Renal cortical epithelial cell (primary cell): ENCODE data around the gene CFDP1. TPM values are rescaled to one million over a fixed set of nuclear protein-coding genes. Genes with fewer than 3 reads are reported as not detected.

Source experiments
- DNase-seq: peaks from one replicate; pipeline ENCODE4 v3.0.0-alpha.2; 2011; ENCODE audit warnings: low read depth
- total RNA-seq: library from RNA; depleted of rRNA; stranded (reverse); fragments of >200 nt; gene quantifications from 2 replicates; pipeline ENCODE4 v1.2.3, GENCODE V29; 2014

Gene CFDP1
- total RNA-seq, 1 donor from 2014 or later, result 96.2 TPM

- DNase-seq, result no peak
Measured at GRCh38 chr16:75265911-75266701, 167.2 kb downstream of the CFDP1 start.

- DNase-seq, result no peak
Measured at GRCh38 chr16:75264999-75265910, 168.0 kb downstream of the CFDP1 start.

GRCh38 chr16:75264457-75264998, 168.8 kb downstream of the CFDP1 start:
- no peak for DNase-seq

- DNase-seq, result no peak
Measured at GRCh38 chr16:75263963-75264445, 169.3 kb downstream of the CFDP1 start.

GRCh38 chr16:75263291-75263962, 169.9 kb downstream of the CFDP1 start:
- no peak for DNase-seq

GRCh38 chr16:75262800-75263127, 170.5 kb downstream of the CFDP1 start:
- no peak for DNase-seq

- DNase-seq, result no peak
Measured at GRCh38 chr16:75262104-75262799, 171.1 kb downstream of the CFDP1 start.

GRCh38 chr16:75261590-75262078, 171.7 kb downstream of the CFDP1 start:
- DNase-seq, result no peak

- DNase-seq, result no peak
Measured at GRCh38 chr16:75260851-75261589, 172.3 kb downstream of the CFDP1 start.

- DNase-seq, result no peak
Measured at GRCh38 chr16:75258807-75259141, 174.5 kb downstream of the CFDP1 start.

- no peak for DNase-seq
Measured at GRCh38 chr16:75257886-75258806, 175.2 kb downstream of the CFDP1 start.

GRCh38 chr16:75256696-75257343, 176.5 kb downstream of the CFDP1 start:
- no peak for DNase-seq

GRCh38 chr16:75256059-75256571, 177.2 kb downstream of the CFDP1 start:
- DNase-seq, result peak; percentile 41

GRCh38 chr16:75254359-75254837, 178.9 kb downstream of the CFDP1 start:
- DNase-seq, result no peak

GRCh38 chr16:75252946-75253911, 180.1 kb downstream of the CFDP1 start:
- no peak for DNase-seq

GRCh38 chr16:75252049-75252864, 181.0 kb downstream of the CFDP1 start:
- DNase-seq, result no peak
